Mononuclear cell (primary cell): ENCODE measurements around the gene COPS4. TPM values are rescaled to one million over a fixed set of nuclear protein-coding genes. Genes with fewer than 3 reads are reported as not detected.
A peak's percentile ranks its signal among the peaks of the same experiment; 100 is the strongest.
"Not testable (repeated sequence)": the region's sequence is repeated elsewhere in the genome, so short reads cannot be mapped to it uniquely, and the experiment has no call there.

ENCODE experiments used
- H3K27me3 ChIP-seq: 2 replicates; pipeline ENCODE4 v1.6.0; 2011; ENCODE audit warnings: low read length, control low read depth; ENCODE audit not compliant: insufficient read depth
- H3K4me1 ChIP-seq: 2 replicates; pipeline ENCODE4 v1.5.1; 2011; ENCODE audit warnings: mild to moderate bottlenecking, low read length, control low read depth; ENCODE audit not compliant: insufficient read depth
- H3K4me3 ChIP-seq: 2 replicates; pipeline ENCODE4 v1.5.1; 2011; ENCODE audit warnings: mild to moderate bottlenecking, low read length, moderate library complexity
- H3K9me3 ChIP-seq: 2 replicates; pipeline ENCODE4 v1.5.1; 2011; ENCODE audit warnings: low read depth, mild to moderate bottlenecking, control low read depth, low read length
- total RNA-seq: library from RNA; depleted of rRNA; stranded (reverse); fragments of >200 nt; gene quantifications from one replicate; pipeline ENCODE4 v1.2.3, GENCODE V29; 2012

The COPS4 gene
- total RNA-seq, result 93.3 TPM

DNA sequence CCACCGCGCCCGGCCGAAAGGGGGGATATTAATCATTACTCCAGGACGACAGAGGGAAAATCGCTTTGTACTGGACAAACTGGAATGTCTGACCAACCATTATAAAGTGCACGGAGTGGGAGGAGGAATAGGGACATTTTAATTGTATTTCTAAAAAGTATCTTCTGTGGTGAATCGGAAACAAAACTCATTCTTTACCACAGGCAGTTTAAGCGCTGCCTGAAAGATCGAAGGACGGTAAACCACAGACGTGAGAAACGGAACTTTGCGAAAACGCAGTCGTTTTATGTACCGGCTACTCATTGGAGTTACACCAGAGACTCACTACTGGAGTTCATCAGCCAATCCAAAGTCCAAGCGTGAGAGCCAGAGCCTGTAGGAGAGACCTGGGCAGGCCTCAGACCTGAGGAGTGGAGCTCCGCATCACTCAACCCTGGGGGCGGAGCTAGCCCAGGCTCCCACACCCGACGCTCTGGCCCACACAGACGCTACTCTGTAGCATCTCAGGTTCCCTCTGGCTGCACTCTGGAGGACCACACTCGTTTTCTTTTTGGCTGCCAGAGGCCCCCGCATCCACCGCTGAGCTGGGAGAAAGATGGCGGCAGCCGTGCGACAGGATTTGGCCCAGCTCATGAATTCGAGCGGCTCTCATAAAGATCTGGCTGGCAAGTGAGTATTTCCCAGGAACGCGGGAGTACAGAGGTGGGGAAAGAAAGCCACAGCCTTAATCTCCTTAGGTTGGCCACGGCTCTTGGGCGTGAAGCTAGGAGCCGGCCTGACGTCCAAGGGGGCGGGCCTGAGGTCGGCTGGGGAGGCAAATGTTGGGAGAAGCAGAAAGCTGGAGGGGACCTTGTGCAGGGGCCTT is at the start of gene COPS4:
Gene COPS4 (plus strand): TSS at position 554 of the 865 bp plus-strand sequence. CDS start 42 bp downstream, at position 596.
- Histone ChIP-seq H3K4me1 (peaks cover 19% of the 10 kb centered on the region), H3K4me3 (peak within 1 kb of the TSS; percentile 70), H3K9me3 (no peaks in the 10 kb centered on the region), H3K27me3 (no peaks in the 10 kb centered on the region)

DNA sequence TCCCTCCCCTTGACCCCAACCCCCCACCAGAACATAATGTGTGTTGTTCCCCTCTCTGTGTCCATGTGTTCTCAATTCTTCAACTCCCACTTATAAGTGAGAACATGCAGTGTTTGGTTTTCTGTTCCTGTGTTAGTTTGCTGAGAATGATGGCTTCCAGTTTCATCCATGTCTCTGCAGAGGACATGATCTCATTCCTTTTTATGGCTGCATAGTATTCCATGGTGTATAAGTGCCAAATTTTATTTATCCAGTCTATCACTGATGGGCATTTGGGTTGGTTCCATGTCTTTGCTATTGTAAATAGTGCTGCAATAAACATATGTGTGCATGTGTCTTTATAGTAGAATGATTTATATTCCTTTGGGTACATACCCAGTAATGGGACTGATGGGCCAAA is 47.5 kb upstream of the COPS4 start:
- H3K4me3 ChIP-seq, H3K27me3 ChIP-seq, H3K9me3 ChIP-seq: not testable (repeated sequence)
- peaks cover 13% of the 10 kb centered on the region for H3K4me1 ChIP-seq

- Histone ChIP-seq H3K9me3 (no peaks in the 10 kb centered on the region), H3K4me1 (peaks cover 13% of the 10 kb centered on the region), H3K4me3 (no peak overlapping the region), H3K27me3 (no peaks in the 10 kb centered on the region)
Observed at GRCh38 chr4:82988323-82988832, 46.6 kb upstream of the COPS4 start.

DNA sequence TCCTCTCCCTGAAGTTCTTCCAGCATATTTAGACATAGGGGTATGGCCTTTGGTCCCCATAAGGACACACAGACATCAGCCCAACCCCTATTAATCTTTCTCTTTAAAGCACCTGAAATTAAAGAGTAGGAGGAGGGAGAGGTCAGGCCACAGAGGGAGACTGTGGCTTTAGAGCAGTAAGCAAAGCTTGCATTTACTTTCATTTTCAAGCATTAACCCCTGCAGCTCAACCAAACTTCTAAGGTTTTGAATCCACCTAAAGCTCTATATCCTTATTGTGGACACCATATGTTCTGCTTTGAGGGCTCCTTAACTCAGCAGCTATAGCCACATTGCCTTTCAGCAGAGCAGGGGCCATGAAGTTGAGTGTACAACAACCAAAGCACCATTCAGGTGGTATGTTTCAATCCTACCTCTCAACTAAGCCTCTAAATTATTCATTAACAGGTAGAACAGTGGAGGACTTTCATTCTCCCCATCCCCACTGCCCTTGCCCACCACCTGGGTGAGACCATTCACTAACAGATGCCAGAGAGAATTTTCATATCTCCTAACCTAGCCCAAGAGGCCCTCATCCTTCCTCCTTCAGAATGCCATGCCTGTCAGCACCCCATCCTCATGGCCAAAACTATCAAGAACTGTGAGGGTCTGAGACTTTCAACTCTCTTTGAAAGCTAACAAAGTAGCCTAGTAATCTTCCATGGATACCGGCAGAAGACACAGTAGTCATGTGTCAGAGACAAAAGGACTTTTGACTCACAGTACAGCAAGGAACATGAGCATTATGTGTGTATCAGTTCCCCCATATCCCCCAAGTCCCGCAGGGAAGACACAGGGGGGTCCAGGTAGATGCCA is 45.2 kb upstream of the COPS4 start:
- no peaks in the 10 kb centered on the region for H3K9me3 ChIP-seq
- peaks cover 13% of the 10 kb centered on the region for H3K4me1 ChIP-seq
- H3K27me3 ChIP-seq, result no peaks in the 10 kb centered on the region
- no peak overlapping the region for H3K4me3 ChIP-seq

DNA sequence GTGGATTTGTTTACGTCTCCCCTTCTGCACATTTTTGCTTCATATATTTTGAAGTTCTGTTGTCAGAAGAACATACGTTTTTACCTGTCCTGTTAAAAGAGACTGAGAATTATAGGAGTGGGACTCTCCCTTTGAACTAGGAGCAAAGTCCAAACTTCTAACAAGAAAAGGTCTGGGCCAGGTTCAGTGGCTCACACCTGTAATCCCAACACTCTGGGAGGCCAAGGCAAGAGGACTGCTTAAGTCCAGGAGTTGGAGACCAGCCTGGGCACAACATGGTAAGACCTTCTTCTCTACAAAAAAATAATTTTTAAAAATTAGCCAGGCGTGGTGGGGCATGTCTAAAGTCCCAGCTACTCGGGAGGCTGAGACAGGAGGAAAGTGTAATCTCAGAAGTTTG is 40.1 kb upstream of the COPS4 start:
- no peak overlapping the region for H3K4me3 ChIP-seq
- no peaks in the 10 kb centered on the region for H3K27me3 ChIP-seq
- peaks cover 5% of the 10 kb centered on the region for H3K4me1 ChIP-seq
- no peaks in the 10 kb centered on the region for H3K9me3 ChIP-seq

GRCh38 chr4:82998898-82999297 is 36.1 kb upstream of the COPS4 start:
- Histone ChIP-seq H3K4me3 (no peak overlapping the region), H3K4me1 (peaks cover 3% of the 10 kb centered on the region), H3K27me3 (no peaks in the 10 kb centered on the region), H3K9me3 (no peaks in the 10 kb centered on the region)

DNA sequence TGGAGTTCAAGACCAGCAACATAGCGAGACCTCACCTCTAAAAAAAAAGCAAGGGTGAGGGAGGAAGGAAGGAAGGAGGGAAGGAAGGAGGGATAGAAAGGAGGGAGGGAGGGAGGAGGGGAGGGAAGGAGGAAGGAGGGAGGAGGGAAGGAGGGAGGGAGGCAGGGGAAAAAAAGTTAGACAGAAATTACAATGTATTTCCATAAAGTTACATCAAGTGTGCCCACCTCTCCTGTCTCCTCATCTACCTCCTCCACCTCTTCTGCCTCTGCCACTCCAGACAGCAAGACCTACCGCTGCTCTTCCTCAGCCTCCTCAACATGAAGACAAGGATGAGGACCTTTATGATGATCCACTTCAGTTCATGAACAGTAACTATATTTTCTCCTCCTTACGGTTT is 32.7 kb upstream of the COPS4 start:
- H3K4me3 ChIP-seq, result no peak overlapping the region
- no peaks in the 10 kb centered on the region for H3K27me3 ChIP-seq
- peaks cover 9% of the 10 kb centered on the region for H3K4me1 ChIP-seq
- no peaks in the 10 kb centered on the region for H3K9me3 ChIP-seq

- H3K4me3 ChIP-seq, H3K27me3 ChIP-seq, H3K9me3 ChIP-seq: not testable (repeated sequence)
- H3K4me1 ChIP-seq, result peaks cover 15% of the 10 kb centered on the region
Observed at GRCh38 chr4:83003044-83003791, 31.8 kb upstream of the COPS4 start.

DNA sequence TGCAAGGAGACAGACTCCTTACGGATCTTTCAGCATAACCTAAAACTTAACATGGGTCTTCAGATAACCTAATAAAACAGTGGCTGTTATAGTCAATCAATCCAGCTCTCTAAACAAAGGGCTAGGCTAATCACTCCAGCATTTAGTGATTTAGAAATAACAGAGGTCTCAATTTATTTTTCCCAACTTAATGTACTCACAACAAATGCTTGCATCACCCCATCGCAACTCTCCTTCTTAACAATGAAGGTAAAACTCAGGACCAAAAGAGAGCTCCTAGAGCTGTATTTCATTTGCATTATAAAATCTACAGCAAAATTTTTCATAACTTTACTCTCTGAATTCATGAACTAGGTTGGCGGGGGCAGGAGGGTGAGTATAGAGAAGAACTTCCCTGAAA is 25.5 kb upstream of the COPS4 start:
- no peak overlapping the region for H3K4me3 ChIP-seq
- peaks cover 42% of the 10 kb centered on the region for H3K4me1 ChIP-seq
- H3K27me3 ChIP-seq, result no peaks in the 10 kb centered on the region
- H3K9me3 ChIP-seq, result no peaks in the 10 kb centered on the region

GRCh38 chr4:83010111-83010521 is 24.9 kb upstream of the COPS4 start:
- H3K9me3 ChIP-seq, result no peaks in the 10 kb centered on the region
- peaks cover 42% of the 10 kb centered on the region for H3K4me1 ChIP-seq
- H3K27me3 ChIP-seq, result no peaks in the 10 kb centered on the region
- peak overlapping the region; percentile 95 for H3K4me3 ChIP-seq

GRCh38 chr4:83010522-83011318 is 24.3 kb upstream of the COPS4 start, which contains the start of gene LIN54:
Gene LIN54, minus strand, starts transcription at chr4:83010823. Its CDS starts 25,979 bp downstream, at chr4:82984844.
- Histone ChIP-seq H3K27me3 (no peaks in the 10 kb centered on the region), H3K9me3 (no peaks in the 10 kb centered on the region), H3K4me3 (peak within 1 kb of the TSS; percentile 95), H3K4me1 (peaks cover 42% of the 10 kb centered on the region)

DNA sequence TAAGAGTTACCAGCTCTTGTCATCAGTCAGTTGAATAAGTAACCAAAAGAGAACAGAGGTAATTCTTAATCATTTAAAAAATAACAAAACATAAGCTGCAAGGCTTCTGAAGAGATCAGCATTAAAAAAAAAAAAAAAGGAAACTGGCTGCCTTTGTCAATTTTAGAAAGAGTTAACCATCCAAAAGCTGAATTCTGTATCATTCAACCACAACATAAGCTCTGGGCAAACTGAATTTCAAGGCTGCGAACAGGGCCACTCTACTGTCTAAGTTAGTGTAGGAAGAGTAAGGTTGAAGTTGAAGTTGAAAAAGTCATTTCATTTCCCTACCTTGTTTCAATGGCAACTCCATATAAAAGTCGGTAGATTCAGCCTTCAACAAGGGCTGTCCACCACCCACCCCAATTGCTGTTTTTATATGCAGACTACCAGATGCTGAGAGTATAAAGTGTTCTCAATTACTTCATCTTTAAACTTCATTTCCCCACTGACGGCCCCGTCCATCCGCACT is 23.2 kb upstream of the COPS4 start:
- Histone ChIP-seq H3K4me1 (peaks cover 37% of the 10 kb centered on the region), H3K27me3 (no peaks in the 10 kb centered on the region), H3K9me3 (no peaks in the 10 kb centered on the region), H3K4me3 (peak overlapping the region; percentile 80)

- Histone ChIP-seq H3K9me3 (no peaks in the 10 kb centered on the region), H3K4me1 (peaks cover 37% of the 10 kb centered on the region), H3K4me3 (peak overlapping the region; percentile 80), H3K27me3 (no peaks in the 10 kb centered on the region)
Observed at GRCh38 chr4:83012200-83012686, 22.7 kb upstream of the COPS4 start.
